ENCODE results near the gene ZC3HAV1. TPM values are rescaled to one million over a fixed set of nuclear protein-coding genes. Genes with fewer than 3 reads are reported as not detected.

ZC3HAV1 gene
- total and polyA plus RNA-seq, 2 of the 13 experiments (the other 11 are each of a cell fraction or from before 2014, with no cell fraction given) = 12.7 to 23.7 TPM

GRCh38 chr7:139099172-139099947 is 10.2 kb downstream of the ZC3HAV1 start (continued):
- TF ChIP-seq RBAK (CRISPR knock-in tag; IDR thresholded peaks at IDR 0.05) (no peak), FOXA1 (IDR thresholded peaks at IDR 0.05) (no peak), FOXA1 (CRISPR knock-in tag; IDR thresholded peaks at IDR 0.05) (no peak), RARA (CRISPR knock-in tag; IDR thresholded peaks at IDR 0.05) (peak; percentile 44; the same call in 1 of the 2 replicates), ZNF644 (CRISPR knock-in tag; IDR thresholded peaks at IDR 0.05; ENCODE audit: low read depth) (no peak), ZNF20 (CRISPR knock-in tag; IDR thresholded peaks at IDR 0.05) (no peak), MED8 (CRISPR knock-in tag; IDR thresholded peaks at IDR 0.05; ENCODE audit: insufficient replicate concordance) (no peak), MYNN (CRISPR knock-in tag; IDR thresholded peaks at IDR 0.05; ENCODE audit: low read depth) (no peak), SPEN (CRISPR knock-in tag; IDR thresholded peaks at IDR 0.05; ENCODE audit: low read depth) (no peak), ZNF720 (CRISPR knock-in tag; IDR thresholded peaks at IDR 0.05) (no peak), E2F2 (CRISPR knock-in tag; IDR thresholded peaks at IDR 0.05; ENCODE audit: borderline replicate concordance) (no peak), KMT2B (CRISPR knock-in tag; IDR thresholded peaks at IDR 0.05) (no peak), ZNF460 (CRISPR knock-in tag; IDR thresholded peaks at IDR 0.05; ENCODE audit: borderline replicate concordance) (peak; percentile 57; the same call in 1 of the 2 replicates), ZNF564 (CRISPR knock-in tag; IDR thresholded peaks at IDR 0.05) (no peak), PPARG (CRISPR knock-in tag; conservative IDR thresholded peaks at IDR 0.05) (peak; percentile 51; the same call in 1 of the 2 replicates)
- TF ChIP-seq, protein P1, sequence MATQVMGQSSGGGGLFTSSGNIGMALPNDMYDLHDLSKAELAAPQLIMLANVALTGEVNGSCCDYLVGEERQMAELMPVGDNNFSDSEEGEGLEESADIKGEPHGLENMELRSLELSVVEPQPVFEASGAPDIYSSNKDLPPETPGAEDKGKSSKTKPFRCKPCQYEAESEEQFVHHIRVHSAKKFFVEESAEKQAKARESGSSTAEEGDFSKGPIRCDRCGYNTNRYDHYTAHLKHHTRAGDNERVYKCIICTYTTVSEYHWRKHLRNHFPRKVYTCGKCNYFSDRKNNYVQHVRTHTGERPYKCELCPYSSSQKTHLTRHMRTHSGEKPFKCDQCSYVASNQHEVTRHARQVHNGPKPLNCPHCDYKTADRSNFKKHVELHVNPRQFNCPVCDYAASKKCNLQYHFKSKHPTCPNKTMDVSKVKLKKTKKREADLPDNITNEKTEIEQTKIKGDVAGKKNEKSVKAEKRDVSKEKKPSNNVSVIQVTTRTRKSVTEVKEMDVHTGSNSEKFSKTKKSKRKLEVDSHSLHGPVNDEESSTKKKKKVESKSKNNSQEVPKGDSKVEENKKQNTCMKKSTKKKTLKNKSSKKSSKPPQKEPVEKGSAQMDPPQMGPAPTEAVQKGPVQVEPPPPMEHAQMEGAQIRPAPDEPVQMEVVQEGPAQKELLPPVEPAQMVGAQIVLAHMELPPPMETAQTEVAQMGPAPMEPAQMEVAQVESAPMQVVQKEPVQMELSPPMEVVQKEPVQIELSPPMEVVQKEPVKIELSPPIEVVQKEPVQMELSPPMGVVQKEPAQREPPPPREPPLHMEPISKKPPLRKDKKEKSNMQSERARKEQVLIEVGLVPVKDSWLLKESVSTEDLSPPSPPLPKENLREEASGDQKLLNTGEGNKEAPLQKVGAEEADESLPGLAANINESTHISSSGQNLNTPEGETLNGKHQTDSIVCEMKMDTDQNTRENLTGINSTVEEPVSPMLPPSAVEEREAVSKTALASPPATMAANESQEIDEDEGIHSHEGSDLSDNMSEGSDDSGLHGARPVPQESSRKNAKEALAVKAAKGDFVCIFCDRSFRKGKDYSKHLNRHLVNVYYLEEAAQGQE (IDR thresholded peaks at IDR 0.05; ENCODE audit: borderline replicate concordance in 1 of 2, low read depth in 1 of 2, low read length in 2 of 2) = no peak
- TF ChIP-seq, protein P2, sequence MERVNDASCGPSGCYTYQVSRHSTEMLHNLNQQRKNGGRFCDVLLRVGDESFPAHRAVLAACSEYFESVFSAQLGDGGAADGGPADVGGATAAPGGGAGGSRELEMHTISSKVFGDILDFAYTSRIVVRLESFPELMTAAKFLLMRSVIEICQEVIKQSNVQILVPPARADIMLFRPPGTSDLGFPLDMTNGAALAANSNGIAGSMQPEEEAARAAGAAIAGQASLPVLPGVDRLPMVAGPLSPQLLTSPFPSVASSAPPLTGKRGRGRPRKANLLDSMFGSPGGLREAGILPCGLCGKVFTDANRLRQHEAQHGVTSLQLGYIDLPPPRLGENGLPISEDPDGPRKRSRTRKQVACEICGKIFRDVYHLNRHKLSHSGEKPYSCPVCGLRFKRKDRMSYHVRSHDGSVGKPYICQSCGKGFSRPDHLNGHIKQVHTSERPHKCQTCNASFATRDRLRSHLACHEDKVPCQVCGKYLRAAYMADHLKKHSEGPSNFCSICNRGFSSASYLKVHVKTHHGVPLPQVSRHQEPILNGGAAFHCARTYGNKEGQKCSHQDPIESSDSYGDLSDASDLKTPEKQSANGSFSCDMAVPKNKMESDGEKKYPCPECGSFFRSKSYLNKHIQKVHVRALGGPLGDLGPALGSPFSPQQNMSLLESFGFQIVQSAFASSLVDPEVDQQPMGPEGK (CRISPR knock-in tag; IDR thresholded peaks at IDR 0.05) = no peak
- TF ChIP-seq, protein P3, sequence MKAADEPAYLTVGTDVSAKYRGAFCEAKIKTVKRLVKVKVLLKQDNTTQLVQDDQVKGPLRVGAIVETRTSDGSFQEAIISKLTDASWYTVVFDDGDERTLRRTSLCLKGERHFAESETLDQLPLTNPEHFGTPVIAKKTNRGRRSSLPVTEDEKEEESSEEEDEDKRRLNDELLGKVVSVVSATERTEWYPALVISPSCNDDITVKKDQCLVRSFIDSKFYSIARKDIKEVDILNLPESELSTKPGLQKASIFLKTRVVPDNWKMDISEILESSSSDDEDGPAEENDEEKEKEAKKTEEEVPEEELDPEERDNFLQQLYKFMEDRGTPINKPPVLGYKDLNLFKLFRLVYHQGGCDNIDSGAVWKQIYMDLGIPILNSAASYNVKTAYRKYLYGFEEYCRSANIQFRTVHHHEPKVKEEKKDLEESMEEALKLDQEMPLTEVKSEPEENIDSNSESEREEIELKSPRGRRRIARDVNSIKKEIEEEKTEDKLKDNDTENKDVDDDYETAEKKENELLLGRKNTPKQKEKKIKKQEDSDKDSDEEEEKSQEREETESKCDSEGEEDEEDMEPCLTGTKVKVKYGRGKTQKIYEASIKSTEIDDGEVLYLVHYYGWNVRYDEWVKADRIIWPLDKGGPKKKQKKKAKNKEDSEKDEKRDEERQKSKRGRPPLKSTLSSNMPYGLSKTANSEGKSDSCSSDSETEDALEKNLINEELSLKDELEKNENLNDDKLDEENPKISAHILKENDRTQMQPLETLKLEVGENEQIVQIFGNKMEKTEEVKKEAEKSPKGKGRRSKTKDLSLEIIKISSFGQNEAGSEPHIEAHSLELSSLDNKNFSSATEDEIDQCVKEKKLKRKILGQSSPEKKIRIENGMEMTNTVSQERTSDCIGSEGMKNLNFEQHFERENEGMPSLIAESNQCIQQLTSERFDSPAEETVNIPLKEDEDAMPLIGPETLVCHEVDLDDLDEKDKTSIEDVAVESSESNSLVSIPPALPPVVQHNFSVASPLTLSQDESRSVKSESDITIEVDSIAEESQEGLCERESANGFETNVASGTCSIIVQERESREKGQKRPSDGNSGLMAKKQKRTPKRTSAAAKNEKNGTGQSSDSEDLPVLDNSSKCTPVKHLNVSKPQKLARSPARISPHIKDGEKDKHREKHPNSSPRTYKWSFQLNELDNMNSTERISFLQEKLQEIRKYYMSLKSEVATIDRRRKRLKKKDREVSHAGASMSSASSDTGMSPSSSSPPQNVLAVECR (CRISPR knock-in tag; IDR thresholded peaks at IDR 0.05; ENCODE audit: borderline replicate concordance) = no peak
